ENCODE measurements around the gene PRRT2. TPM values are rescaled to one million over a fixed set of nuclear protein-coding genes. Genes with fewer than 3 reads are reported as not detected.

PRRT2 gene
- total RNA-seq, 1 experiment from 2014 or later = 3.9 TPM

DNA sequence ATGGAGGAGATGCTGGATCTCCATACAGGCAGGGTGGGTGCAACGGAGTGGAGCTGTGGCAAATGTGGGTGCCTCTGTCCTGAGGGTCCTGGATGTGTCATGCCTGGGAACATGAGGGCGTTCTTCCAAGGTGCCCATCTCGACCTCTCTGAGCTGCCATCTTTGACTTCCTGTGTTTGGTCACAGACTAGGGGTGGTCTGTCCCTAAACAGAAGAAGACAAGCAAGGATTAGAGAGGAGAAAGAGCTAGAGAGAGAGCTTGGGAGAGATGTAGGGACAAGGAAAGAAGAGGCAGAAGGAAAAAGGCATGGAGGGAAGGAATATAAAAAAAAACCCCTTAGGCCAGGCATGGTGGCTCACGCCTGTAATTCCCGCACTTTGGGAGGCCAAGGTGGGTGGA, 37.3 kb upstream of the PRRT2 start:
- Mint-ChIP-seq H3K36me3 (ENCODE audit: insufficient read depth, unreplicated experiment) (peaks cover 6% of the 10 kb centered on the region), H3K27me3 (ENCODE audit: insufficient read depth, unreplicated experiment) (no peaks in the 10 kb centered on the region), H3K4me3 (ENCODE audit: unreplicated experiment) (no peak overlapping the region), H3K27ac (ENCODE audit: unreplicated experiment) (peak overlapping the region; percentile 45), H3K9me3 (ENCODE audit: unreplicated experiment) (peaks cover 10% of the 10 kb centered on the region), H3K4me1 (ENCODE audit: low read depth, unreplicated experiment) (peaks cover 41% of the 10 kb centered on the region)
- POLR2A ChIA-PET = no interaction called here
- CTCF ChIA-PET = no interaction called here
- Histone ChIP-seq H3K36me3 (ENCODE audit: control insufficient read depth, insufficient read depth, low read length) (no peaks in the 10 kb centered on the region), H3K4me1 (peaks cover 33% of the 10 kb centered on the region), H3K27me3 (replicated peaks; ENCODE audit: control insufficient read depth, insufficient read depth, low read length) (no peaks in the 10 kb centered on the region), H3K4me3 (ENCODE audit: low read depth, low read length) (no peak overlapping the region), H3K9me3 (no peaks in the 10 kb centered on the region)
- TF ChIP-seq, protein P1, sequence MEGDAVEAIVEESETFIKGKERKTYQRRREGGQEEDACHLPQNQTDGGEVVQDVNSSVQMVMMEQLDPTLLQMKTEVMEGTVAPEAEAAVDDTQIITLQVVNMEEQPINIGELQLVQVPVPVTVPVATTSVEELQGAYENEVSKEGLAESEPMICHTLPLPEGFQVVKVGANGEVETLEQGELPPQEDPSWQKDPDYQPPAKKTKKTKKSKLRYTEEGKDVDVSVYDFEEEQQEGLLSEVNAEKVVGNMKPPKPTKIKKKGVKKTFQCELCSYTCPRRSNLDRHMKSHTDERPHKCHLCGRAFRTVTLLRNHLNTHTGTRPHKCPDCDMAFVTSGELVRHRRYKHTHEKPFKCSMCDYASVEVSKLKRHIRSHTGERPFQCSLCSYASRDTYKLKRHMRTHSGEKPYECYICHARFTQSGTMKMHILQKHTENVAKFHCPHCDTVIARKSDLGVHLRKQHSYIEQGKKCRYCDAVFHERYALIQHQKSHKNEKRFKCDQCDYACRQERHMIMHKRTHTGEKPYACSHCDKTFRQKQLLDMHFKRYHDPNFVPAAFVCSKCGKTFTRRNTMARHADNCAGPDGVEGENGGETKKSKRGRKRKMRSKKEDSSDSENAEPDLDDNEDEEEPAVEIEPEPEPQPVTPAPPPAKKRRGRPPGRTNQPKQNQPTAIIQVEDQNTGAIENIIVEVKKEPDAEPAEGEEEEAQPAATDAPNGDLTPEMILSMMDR (IDR thresholded peaks at IDR 0.05; ENCODE audit: insufficient read depth in 1 of 2, low read depth in 1 of 2, low read length in 1 of 2, severe bottlenecking in 1 of 2, unreplicated experiment in 1 of 2) = no peak
- no peak for DNase-seq
- BruUV-seq (replicated peaks) = no TSS peak
- intact Hi-C loops (cut with micrococcal nuclease; ENCODE audit: unreplicated experiment) = loop anchor here (5.0 kb wide), 1 partner anchor 47 kb away; no protein-coding TSS in a partner anchor

DNA sequence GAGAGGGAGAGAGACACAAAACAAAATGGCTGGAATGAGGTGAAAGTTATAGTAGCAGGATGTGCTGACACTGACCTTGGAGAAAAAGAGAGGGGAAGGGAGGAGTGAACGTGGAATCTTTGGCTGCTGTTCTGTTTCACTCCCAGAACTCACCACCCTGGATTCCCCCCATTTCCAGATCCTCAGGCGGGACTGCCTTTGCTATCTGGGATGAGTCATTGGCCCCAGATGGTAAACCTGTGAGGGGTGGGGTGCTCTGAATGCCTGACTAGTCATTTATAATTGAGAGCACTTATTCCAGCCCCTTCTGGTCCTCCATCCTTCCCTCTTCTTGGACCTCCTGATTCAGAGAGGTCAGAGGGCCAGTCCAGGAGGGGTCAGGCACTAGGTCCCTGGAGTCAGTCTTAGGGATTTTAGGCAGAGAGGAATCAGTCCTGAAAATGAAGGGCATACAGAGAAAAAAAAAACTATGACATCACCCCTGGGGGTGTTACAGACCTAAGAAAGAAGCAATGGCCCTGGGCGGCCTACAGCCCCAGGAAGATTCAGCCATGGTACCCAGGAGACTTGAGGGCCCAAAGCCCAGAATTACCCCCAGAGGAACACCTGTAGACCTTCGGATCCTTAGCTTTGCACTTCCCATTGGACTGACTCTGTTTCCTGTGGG, 36.1 kb upstream of the PRRT2 start:
- Histone ChIP-seq H3K4me1 (peaks cover 45% of the 10 kb centered on the region), H3K36me3 (ENCODE audit: control insufficient read depth, insufficient read depth, low read length) (no peaks in the 10 kb centered on the region), H3K27me3 (replicated peaks; ENCODE audit: control insufficient read depth, insufficient read depth, low read length) (no peaks in the 10 kb centered on the region), H3K4me3 (ENCODE audit: low read depth, low read length) (no peak overlapping the region), H3K9me3 (no peaks in the 10 kb centered on the region)
- TF ChIP-seq, protein P1 (IDR thresholded peaks at IDR 0.05; ENCODE audit: insufficient read depth in 1 of 2, low read depth in 1 of 2, low read length in 1 of 2, severe bottlenecking in 1 of 2, unreplicated experiment in 1 of 2) = no peak
- Mint-ChIP-seq H3K4me1 (ENCODE audit: low read depth, unreplicated experiment) (peaks cover 44% of the 10 kb centered on the region), H3K27me3 (ENCODE audit: insufficient read depth, unreplicated experiment) (no peaks in the 10 kb centered on the region), H3K36me3 (ENCODE audit: insufficient read depth, unreplicated experiment) (peaks cover 6% of the 10 kb centered on the region), H3K9me3 (ENCODE audit: unreplicated experiment) (peaks cover 13% of the 10 kb centered on the region), H3K27ac (ENCODE audit: unreplicated experiment) (peak overlapping the region; percentile 49), H3K4me3 (ENCODE audit: unreplicated experiment) (no peak overlapping the region)
- BruUV-seq (replicated peaks) = no TSS peak
- intact Hi-C loops (cut with micrococcal nuclease; ENCODE audit: unreplicated experiment) = loop anchor here (5.0 kb wide), 1 partner anchor 49 kb away; no protein-coding TSS in a partner anchor
- ChIA-PET POLR2A (no interaction called here), CTCF (no interaction called here)
- no peak for DNase-seq

- TF ChIP-seq, protein P1 (IDR thresholded peaks at IDR 0.05; ENCODE audit: insufficient read depth in 1 of 2, low read depth in 1 of 2, low read length in 1 of 2, severe bottlenecking in 1 of 2, unreplicated experiment in 1 of 2) = no peak
- Mint-ChIP-seq H3K4me1 (ENCODE audit: low read depth, unreplicated experiment) (peaks cover 51% of the 10 kb centered on the region), H3K9me3 (ENCODE audit: unreplicated experiment) (peaks cover 22% of the 10 kb centered on the region), H3K36me3 (ENCODE audit: insufficient read depth, unreplicated experiment) (peaks cover 6% of the 10 kb centered on the region), H3K27me3 (ENCODE audit: insufficient read depth, unreplicated experiment) (no peaks in the 10 kb centered on the region), H3K4me3 (ENCODE audit: unreplicated experiment) (peak within 1 kb of the TSS; percentile 31), H3K27ac (ENCODE audit: unreplicated experiment) (peak within 1 kb of the TSS; percentile 92)
- H3K9me3 ChIP-seq = no peaks in the 10 kb centered on the region
- no peak within 1 kb of the TSS for H3K4me3 ChIP-seq (ENCODE audit: low read depth, low read length)
- no peaks in the 10 kb centered on the region for H3K27me3 ChIP-seq (replicated peaks; ENCODE audit: control insufficient read depth, insufficient read depth, low read length)
- peaks cover 1% of the 10 kb centered on the region; the same call in 1 of the 2 replicates for H3K36me3 ChIP-seq (ENCODE audit: control insufficient read depth, insufficient read depth, low read length)
- ChIA-PET CTCF (no interaction called here), POLR2A (no interaction called here)
- intact Hi-C loops (cut with micrococcal nuclease; ENCODE audit: unreplicated experiment) = loop anchor here (5.0 kb wide), 1 partner anchor 50 kb away; no protein-coding TSS in a partner anchor
- H3K4me1 ChIP-seq = peaks cover 54% of the 10 kb centered on the region
- no peak for DNase-seq
- no TSS peak for BruUV-seq (replicated peaks)
Observed at GRCh38 chr16:29777576-29778350, 34.2 kb upstream of the PRRT2 start, which contains the start of gene ZG16. TSS of gene ZG16 (plus strand) at chr16:29778256. CDS start at chr16:29779267, 1,011 bp downstream.
